Suprapubic skin (tissue), 4 donors: Measurements from ENCODE around the gene ZNF692.

ENCODE experiments used
- CTCF ChIP-seq, 2 donors: fragments of 200-600 bp in 1 of 2; fragments of 450-650 bp in 1 of 2; sonication (generic) in 1 of 2; IDR thresholded peaks; one replicate each; pipeline ENCODE4 v1.5.1; 2016 to 2019; ENCODE audit warnings: antibody characterized with exemption in 2 of 2, mild to moderate bottlenecking in 1 of 2, moderate library complexity in 1 of 2
- EP300 ChIP-seq: sonication (generic); formaldehyde crosslinking; IDR thresholded peaks from one replicate; pipeline ENCODE4 v1.6.1; 2017; ENCODE audit warnings: antibody characterized with exemption
- POLR2AphosphoS5 ChIP-seq, 3 donors: sonication (generic); formaldehyde crosslinking; IDR thresholded peaks; one replicate each; pipeline ENCODE4 v1.6.1; 2017; ENCODE audit warnings: antibody characterized with exemption in 3 of 3

- TF ChIP-seq CTCF (IDR thresholded peaks at IDR 0.05) (no peak), EP300 (no peak), POLR2AphosphoS5 (IDR thresholded peaks at IDR 0.05) (no peak)
Measured at GRCh38 chr1:248856176-248856575, 2.7 kb downstream of the ZNF692 start.
